GM12864 (cell line): ENCODE measurements around the gene LUZP2.
"Not testable (repeated sequence)": the region's sequence is repeated elsewhere in the genome, so short reads cannot be mapped to it uniquely, and the experiment has no call there.

ENCODE experiments used
- DNase-seq: peaks from one replicate; pipeline ENCODE4 v3.0.0-alpha.2; 2011; ENCODE audit warnings: low read depth
- H3K4me3 ChIP-seq: 2 replicates; pipeline ENCODE4 v1.5.1; 2011; ENCODE audit warnings: mild to moderate bottlenecking, low read depth, low read length, control low read depth
- TF ChIP-seq, protein P1 (sequence below): IDR thresholded peaks from 2 replicates; pipeline ENCODE4 v1.5.1; 2011; ENCODE audit warnings: low read depth, mild to moderate bottlenecking, moderate library complexity, low read length, control low read depth, inconsistent platforms; ENCODE audit errors: missing control alignments

Gene LUZP2

GRCh38 chr11:24932110-24933000 lies 435.5 kb downstream of the LUZP2 start:
- TF ChIP-seq, protein P1, sequence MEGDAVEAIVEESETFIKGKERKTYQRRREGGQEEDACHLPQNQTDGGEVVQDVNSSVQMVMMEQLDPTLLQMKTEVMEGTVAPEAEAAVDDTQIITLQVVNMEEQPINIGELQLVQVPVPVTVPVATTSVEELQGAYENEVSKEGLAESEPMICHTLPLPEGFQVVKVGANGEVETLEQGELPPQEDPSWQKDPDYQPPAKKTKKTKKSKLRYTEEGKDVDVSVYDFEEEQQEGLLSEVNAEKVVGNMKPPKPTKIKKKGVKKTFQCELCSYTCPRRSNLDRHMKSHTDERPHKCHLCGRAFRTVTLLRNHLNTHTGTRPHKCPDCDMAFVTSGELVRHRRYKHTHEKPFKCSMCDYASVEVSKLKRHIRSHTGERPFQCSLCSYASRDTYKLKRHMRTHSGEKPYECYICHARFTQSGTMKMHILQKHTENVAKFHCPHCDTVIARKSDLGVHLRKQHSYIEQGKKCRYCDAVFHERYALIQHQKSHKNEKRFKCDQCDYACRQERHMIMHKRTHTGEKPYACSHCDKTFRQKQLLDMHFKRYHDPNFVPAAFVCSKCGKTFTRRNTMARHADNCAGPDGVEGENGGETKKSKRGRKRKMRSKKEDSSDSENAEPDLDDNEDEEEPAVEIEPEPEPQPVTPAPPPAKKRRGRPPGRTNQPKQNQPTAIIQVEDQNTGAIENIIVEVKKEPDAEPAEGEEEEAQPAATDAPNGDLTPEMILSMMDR: no peak
- no peak overlapping the region for H3K4me3 ChIP-seq
- no peak for DNase-seq

DNA sequence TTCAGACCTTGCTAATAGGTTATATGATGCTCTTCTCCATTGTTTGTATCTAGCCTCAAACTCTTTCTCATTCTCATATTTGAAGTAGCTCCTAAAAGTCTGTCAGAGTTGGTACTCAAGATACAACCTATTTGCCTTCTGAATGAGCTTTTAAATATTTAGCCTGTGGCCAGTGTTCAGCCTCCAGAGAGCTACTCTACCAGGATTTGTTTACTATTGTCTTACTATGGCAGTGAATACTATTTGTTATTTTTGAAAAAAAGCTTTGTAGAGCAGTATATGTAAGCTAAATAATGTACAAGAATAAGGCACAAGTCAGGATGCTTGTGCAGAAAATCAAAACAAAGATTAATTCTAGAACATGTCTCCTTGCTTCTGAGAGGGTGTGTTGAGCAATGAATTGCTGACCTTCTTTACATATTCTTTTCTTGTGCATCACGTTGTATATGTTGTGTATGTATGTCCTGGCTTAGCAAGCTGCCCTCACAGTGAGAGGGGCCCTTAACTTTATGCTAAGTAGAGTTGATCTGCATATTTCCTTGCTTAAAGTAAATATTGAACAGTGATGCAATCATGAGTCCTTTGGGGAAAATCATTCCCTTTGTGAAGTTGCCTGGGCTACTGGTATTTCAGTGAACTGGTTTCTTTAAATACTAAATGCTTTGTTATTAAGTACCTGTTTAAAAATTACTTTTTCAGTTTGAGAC lies 438.0 kb downstream of the LUZP2 start:
- TF ChIP-seq, protein P1: no peak
- H3K4me3 ChIP-seq: no peak overlapping the region
- DNase-seq: no peak

- TF ChIP-seq, protein P1: no peak
- H3K4me3 ChIP-seq: no peak overlapping the region
- DNase-seq: no peak
These were observed 448.0 kb downstream of the LUZP2 start for GRCh38 chr11:24944891-24945290.

DNA sequence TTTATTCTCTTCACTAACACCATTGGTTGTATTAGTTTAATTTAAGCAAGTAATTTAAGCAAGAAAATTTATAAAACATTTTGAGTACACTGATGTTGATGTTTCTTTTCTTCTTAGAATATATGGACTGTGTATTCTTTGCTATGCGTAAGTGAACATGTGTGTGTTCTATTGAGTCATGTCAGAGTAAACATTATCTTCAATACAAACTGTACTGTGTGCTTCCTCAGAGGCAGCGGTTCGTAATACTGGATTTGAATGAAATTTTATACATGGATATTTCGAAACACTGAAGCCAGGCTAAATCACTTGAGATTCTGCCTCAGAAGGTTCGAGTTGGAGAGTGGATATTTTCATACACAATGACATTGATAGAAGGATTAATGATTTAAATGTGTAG lies 452.6 kb downstream of the LUZP2 start:
- no peak overlapping the region for H3K4me3 ChIP-seq
- TF ChIP-seq, protein P1: no peak
- DNase-seq: no peak

GRCh38 chr11:24963852-24964251 lies 467.0 kb downstream of the LUZP2 start:
- TF ChIP-seq, protein P1: no peak
- DNase-seq: no peak

DNA sequence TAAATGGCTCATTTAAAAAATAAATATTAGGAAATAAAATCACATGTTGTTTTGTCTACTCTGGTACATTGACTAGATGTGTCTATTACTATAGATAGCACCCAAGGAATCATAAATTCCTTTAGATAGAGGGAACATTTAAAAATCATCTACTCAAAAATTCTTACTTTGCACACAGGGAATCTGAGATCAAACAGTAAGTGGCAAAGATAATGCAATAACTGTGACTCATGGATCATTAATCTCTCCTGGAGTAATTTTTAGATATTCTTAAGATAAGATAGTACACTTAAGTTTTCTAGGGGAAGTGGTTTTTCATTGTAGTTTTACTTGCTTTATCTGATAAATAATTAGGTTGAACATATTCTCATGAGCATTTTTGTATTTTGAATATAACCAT lies 468.9 kb downstream of the LUZP2 start:
- TF ChIP-seq, protein P1: no peak
- DNase-seq: no peak
- H3K4me3 ChIP-seq: no peak overlapping the region

More at GRCh38 chr11:24963852-24964251, 467.0 kb downstream of the LUZP2 start:
- H3K4me3 ChIP-seq: no peak overlapping the region

- not testable (repeated sequence) for DNase-seq, H3K4me3 ChIP-seq
These were observed 497.1 kb downstream of the LUZP2 start for GRCh38 chr11:24993903-24994302.

DNA sequence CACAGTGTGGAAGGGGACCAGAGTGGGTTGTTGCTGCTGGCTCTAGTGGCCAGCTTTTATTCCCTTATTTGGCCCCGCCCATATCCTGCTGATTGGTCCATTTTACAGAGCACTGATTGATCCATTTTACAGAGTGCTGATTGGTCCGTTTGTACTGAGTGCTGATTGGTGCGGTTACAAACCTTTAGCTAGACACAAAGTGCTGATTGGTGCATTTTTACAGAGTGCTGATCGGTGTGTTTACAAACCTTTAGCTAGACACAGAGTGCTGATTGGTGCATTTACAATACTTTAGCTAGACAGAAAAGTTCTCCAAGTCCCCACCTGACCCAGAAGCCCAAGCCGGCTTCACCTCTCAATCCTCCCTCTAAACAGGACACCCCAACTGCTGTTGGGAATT lies 503.1 kb downstream of the LUZP2 start:
- not testable (repeated sequence) for H3K4me3 ChIP-seq

More for the DNA sequence above, 503.1 kb downstream of the LUZP2 start:
- DNase-seq: not testable (repeated sequence)
